Endothelial cell of umbilical vein (primary cell): ENCODE results near the gene STAC3. TPM values are rescaled to one million over a fixed set of nuclear protein-coding genes. Genes with fewer than 3 reads are reported as not detected.

Source experiments
- BruUV-seq: library from RNA; stranded (reverse); fragments of 400-500 nt; replicated peaks from 2 replicates; lab custom pipeline; 2021; lab: Mats Ljungman, UMichigan
- CTCF ChIA-PET: fragments of 300-600, 350-600 bp; sonication (Branson Sonifier 250); formaldehyde crosslinking; loops from one replicate; lab custom pipeline; 2021; ENCODE audit warnings: antibody characterized with exemption, inconsistent platforms; lab: Charles Lee
- POLR2A ChIA-PET: fragments of 300-600, 350-600 bp; sonication (Branson Sonifier 250); formaldehyde crosslinking; loops from one replicate; lab custom pipeline; 2021; ENCODE audit warnings: antibody characterized with exemption, inconsistent platforms; lab: Charles Lee
- DNase-seq: peaks from one replicate; pipeline ENCODE4 v3.0.0-alpha.2; 2011; ENCODE audit warnings: low read depth, low spot score
- FAIRE-seq: peaks from 2 replicates; lab custom pipeline; 2011; peaks lifted over from hg19 to GRCh38; lab: Jason Lieb, UNC
- H2AFZ ChIP-seq: 2 replicates; pipeline ENCODE4 v1.6.0; 2012; ENCODE audit warnings: low read depth, low read length, control low read depth, inconsistent platforms
- H3K27ac ChIP-seq: 2 replicates; pipeline ENCODE4 v1.5.1; 2011; ENCODE audit warnings: low read depth, mild to moderate bottlenecking, control low read depth, low read length, moderate library complexity; ENCODE audit not compliant: insufficient read depth
- H3K27me3 ChIP-seq, 2 experiments: 2 replicates each; pipeline versions ENCODE4 v1.6.0 to v1.6.1; 2011; ENCODE audit warnings: low read length in 2 of 2, mixed read lengths in 1 of 2; ENCODE audit not compliant: control insufficient read depth in 2 of 2, insufficient read depth in 2 of 2
- H3K36me3 ChIP-seq, 2 experiments: 2 replicates in 1 of 2; 3 replicates in 1 of 2; pipeline ENCODE4 v1.5.1; 2011; ENCODE audit warnings: low read length in 2 of 2, mild to moderate bottlenecking in 1 of 2, moderate library complexity in 1 of 2; ENCODE audit not compliant: control insufficient read depth in 2 of 2, insufficient read depth in 2 of 2; ENCODE audit errors: extremely low read depth in 1 of 2
- H3K4me1 ChIP-seq: 3 replicates; pipeline ENCODE4 v1.5.1; 2011; ENCODE audit warnings: mild to moderate bottlenecking, low read length; ENCODE audit not compliant: control insufficient read depth, insufficient read depth; ENCODE audit errors: extremely low read depth
- H3K4me2 ChIP-seq: 2 replicates; pipeline ENCODE4 v1.6.1; 2011; ENCODE audit warnings: low read length, control low read depth, mixed read lengths; ENCODE audit not compliant: insufficient read depth
- H3K4me3 ChIP-seq, 3 experiments: fragments of 200-600 bp in 1 of 3; sonication (generic), shearing (Covaris generic) in 1 of 3; replicated peaks in 1 of 3; 2 replicates each; pipeline ENCODE4 v1.5.1; 2011 to 2016; ENCODE audit warnings: control low read depth in 3 of 3, low read length in 3 of 3, mild to moderate bottlenecking in 2 of 3, inconsistent platforms in 1 of 3, low read depth in 1 of 3, moderate library complexity in 1 of 3; ENCODE audit not compliant: insufficient read depth in 1 of 3
- H3K79me2 ChIP-seq: 2 replicates; pipeline ENCODE4 v1.6.0; 2012; ENCODE audit warnings: low read length, inconsistent platforms; ENCODE audit not compliant: control insufficient read depth, insufficient read depth
- H3K9ac ChIP-seq: replicated peaks from 2 replicates; pipeline ENCODE3; 2011; ENCODE audit warnings: low read length, control low read depth; ENCODE audit not compliant: insufficient read depth; ENCODE audit errors: extremely low read depth
- H3K9me1 ChIP-seq: replicated peaks from 3 replicates; pipeline ENCODE4 v1.6.0; 2011; ENCODE audit warnings: mild to moderate bottlenecking, low read length; ENCODE audit not compliant: control insufficient read depth, insufficient read depth; ENCODE audit errors: extremely low read depth
- H3K9me3 ChIP-seq: replicated peaks from 2 replicates; pipeline ENCODE4 v1.5.1; 2012; ENCODE audit warnings: low read length, inconsistent platforms; ENCODE audit not compliant: control insufficient read depth, insufficient read depth
- H4K20me1 ChIP-seq: replicated peaks from 2 replicates; pipeline ENCODE3; 2011; ENCODE audit warnings: mild to moderate bottlenecking, low read length; ENCODE audit not compliant: control insufficient read depth, insufficient read depth; ENCODE audit errors: extremely low read depth
- EZH2 ChIP-seq: IDR thresholded peaks from 2 replicates; pipeline ENCODE4 v1.6.1; 2012; ENCODE audit warnings: borderline replicate concordance, low read depth, mild to moderate bottlenecking, moderate library complexity, low read length, inconsistent platforms; ENCODE audit not compliant: severe bottlenecking
- FOS ChIP-seq: IDR thresholded peaks from 2 replicates; pipeline ENCODE4 v1.6.1; 2011; ENCODE audit warnings: mild to moderate bottlenecking, low read length, moderate library complexity, borderline replicate concordance; ENCODE audit not compliant: insufficient read depth
- GATA2 ChIP-seq: IDR thresholded peaks from 2 replicates; pipeline ENCODE4 v1.7.0; 2011; ENCODE audit warnings: low read depth, mild to moderate bottlenecking, moderate library complexity, mixed read lengths, low read length; ENCODE audit not compliant: insufficient read length, insufficient read depth
- MYC ChIP-seq: IDR thresholded peaks from one replicate; pipeline ENCODE4 v1.6.1; 2011; ENCODE audit warnings: mild to moderate bottlenecking, low read depth, low read length
- POLR2A ChIP-seq: IDR thresholded peaks from 2 replicates; pipeline ENCODE4 v1.6.1; 2012; ENCODE audit warnings: low read depth, mild to moderate bottlenecking, control low read depth, low read length
- dilution Hi-C: fragments of 300-500 bp; cut with MboI; formaldehyde crosslinking; loops from one replicate; pipeline ENCODE4 v1.15.0; 2019; ENCODE audit warnings: low sequenced_read_pairs; ENCODE audit not compliant: extremely low pct_ligation_motif_present
- intact Hi-C: fragments of 100-400 bp; cut with micrococcal nuclease; formaldehyde crosslinking; loops from one replicate; pipeline ENCODE4 v1.10.0; 2022
- polyA plus RNA-seq, 4 experiments: library from polyadenylated mRNA; depleted of rRNA in 3 of 4; stranded (reverse) in 3 of 4; unstranded in 1 of 4; fragments of >200 nt; gene quantifications; 2 replicates each; pipeline versions ENCODE4 v1.2.1 to v1.2.3, GENCODE V29; 2011 to 2012; ENCODE audit warnings: missing spikeins in 1 of 4
- total RNA-seq: library from RNA; stranded (reverse); gene quantifications from 2 replicates; pipeline ENCODE4 v1.2.3, GENCODE V29; 2021
- TF ChIP-seq, protein P1 (sequence below): IDR thresholded peaks from 2 replicates; pipeline ENCODE4 v1.6.1; 2011; ENCODE audit not compliant: insufficient read depth, insufficient read length
- TF ChIP-seq, protein P2 (sequence below), 2 donors: IDR thresholded peaks; 1 replicate in 1 of 2; 2 replicates in 1 of 2; pipeline ENCODE4 v1.5.1; 2011; ENCODE audit warnings: low read length in 2 of 2, mild to moderate bottlenecking in 2 of 2, moderate library complexity in 2 of 2, control low read depth in 1 of 2, inconsistent platforms in 1 of 2, low read depth in 1 of 2; ENCODE audit not compliant: insufficient read depth in 1 of 2; ENCODE audit errors: extremely low read depth in 1 of 2

Gene STAC3
- total and polyA plus RNA-seq, 2 donors (not counting 3 experiments of a cell fraction or from before 2014, with no cell fraction given), result 0.36 to 0.55 TPM

DNA sequence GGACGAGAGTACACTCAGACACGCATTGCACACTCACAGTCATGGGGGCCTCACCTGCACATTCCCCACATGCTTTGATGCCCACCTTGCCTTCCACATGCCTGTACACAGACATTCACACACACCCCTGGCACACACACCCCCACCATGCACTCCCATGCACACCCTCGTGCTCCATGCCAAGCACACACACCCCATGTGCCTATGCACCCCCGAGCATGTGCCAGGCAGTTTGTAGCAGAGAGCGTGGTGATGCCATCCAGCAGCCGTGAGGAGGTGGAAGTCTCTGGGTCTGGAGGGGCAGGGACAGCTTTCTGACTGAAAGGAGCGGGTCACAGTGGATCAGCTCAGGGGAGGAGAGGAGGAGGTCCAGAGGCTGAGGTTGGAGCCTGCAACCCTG is 45.1 kb downstream of the STAC3 start:
- no peak for FAIRE-seq
- no peak overlapping the region for H2AFZ ChIP-seq
- no peaks in the 10 kb centered on the region for H3K36me3 ChIP-seq
- H3K9me1 ChIP-seq, result no peaks in the 10 kb centered on the region
- DNase-seq, result no peak
- H3K9ac ChIP-seq, result no peak overlapping the region
- intact Hi-C loops, result no loop called here
- H4K20me1 ChIP-seq, result no peaks in the 10 kb centered on the region
- H3K4me2 ChIP-seq, result no peak overlapping the region
- H3K27me3 ChIP-seq, result no peaks in the 10 kb centered on the region
- BruUV-seq, result no TSS peak
- no peaks in the 10 kb centered on the region for H3K79me2 ChIP-seq
- ChIA-PET CTCF (interaction anchor here (1.7 kb wide), 1 partner anchor 37 kb away, joined by 5 read pairs; no protein-coding TSS in a partner anchor), POLR2A (no interaction called here)
- no peak overlapping the region for H3K4me3 ChIP-seq
- no peak for TF ChIP-seq MYC
- no peak for TF ChIP-seq POLR2A
- TF ChIP-seq, protein P1, sequence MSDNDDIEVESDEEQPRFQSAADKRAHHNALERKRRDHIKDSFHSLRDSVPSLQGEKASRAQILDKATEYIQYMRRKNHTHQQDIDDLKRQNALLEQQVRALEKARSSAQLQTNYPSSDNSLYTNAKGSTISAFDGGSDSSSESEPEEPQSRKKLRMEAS, result no peak
- TF ChIP-seq, protein P2, sequence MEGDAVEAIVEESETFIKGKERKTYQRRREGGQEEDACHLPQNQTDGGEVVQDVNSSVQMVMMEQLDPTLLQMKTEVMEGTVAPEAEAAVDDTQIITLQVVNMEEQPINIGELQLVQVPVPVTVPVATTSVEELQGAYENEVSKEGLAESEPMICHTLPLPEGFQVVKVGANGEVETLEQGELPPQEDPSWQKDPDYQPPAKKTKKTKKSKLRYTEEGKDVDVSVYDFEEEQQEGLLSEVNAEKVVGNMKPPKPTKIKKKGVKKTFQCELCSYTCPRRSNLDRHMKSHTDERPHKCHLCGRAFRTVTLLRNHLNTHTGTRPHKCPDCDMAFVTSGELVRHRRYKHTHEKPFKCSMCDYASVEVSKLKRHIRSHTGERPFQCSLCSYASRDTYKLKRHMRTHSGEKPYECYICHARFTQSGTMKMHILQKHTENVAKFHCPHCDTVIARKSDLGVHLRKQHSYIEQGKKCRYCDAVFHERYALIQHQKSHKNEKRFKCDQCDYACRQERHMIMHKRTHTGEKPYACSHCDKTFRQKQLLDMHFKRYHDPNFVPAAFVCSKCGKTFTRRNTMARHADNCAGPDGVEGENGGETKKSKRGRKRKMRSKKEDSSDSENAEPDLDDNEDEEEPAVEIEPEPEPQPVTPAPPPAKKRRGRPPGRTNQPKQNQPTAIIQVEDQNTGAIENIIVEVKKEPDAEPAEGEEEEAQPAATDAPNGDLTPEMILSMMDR (IDR thresholded peaks at IDR 0.05; ENCODE audit: extremely low read depth in 1 of 2, insufficient read depth in 1 of 2, low read depth in 1 of 2, low read length in 2 of 2), result no peak
- TF ChIP-seq EZH2, result no peak
- no peak for TF ChIP-seq FOS
- no peak for TF ChIP-seq GATA2
- no peaks in the 10 kb centered on the region for H3K4me1 ChIP-seq
- no peaks in the 10 kb centered on the region for H3K9me3 ChIP-seq
- no peak overlapping the region for H3K27ac ChIP-seq
- dilution Hi-C loops, result no loop called here
